ENCODE measurements around the gene LRMDA. TPM values are rescaled to one million over a fixed set of nuclear protein-coding genes. Genes with fewer than 3 reads are reported as not detected.

The LRMDA gene
- total RNA-seq, 4 donors from 2014 or later, result 1.4 to 23.1 (median 3.6) TPM

GRCh38 chr10:75392744-75393143 is 38.7 kb upstream of the LRMDA start:
- peaks cover 0 to 7% (median 0%) of the 10 kb centered on the region in 4 donors for H3K4me1 ChIP-seq
- no peak overlapping the region for H3K4me3 ChIP-seq
- no peaks in the 10 kb centered on the region for H3K27me3 ChIP-seq
- H3K27ac ChIP-seq, result no peak overlapping the region
- no peak for TF ChIP-seq CTCF (IDR thresholded peaks at IDR 0.05)
- TF ChIP-seq POLR2A (IDR thresholded peaks at IDR 0.05), result no peak
- no peaks in the 10 kb centered on the region for H3K9me3 ChIP-seq
- H3K36me3 ChIP-seq, result no peaks in the 10 kb centered on the region
- DNase-seq, result no peak

GRCh38 chr10:75394221-75394620 is 37.2 kb upstream of the LRMDA start:
- DNase-seq, result no peak
- no peak overlapping the region for H3K4me3 ChIP-seq

GRCh38 chr10:75395066-75395931 is 36.1 kb upstream of the LRMDA start:
- H3K36me3 ChIP-seq, result peaks cover 0 to 11% (median 0%) of the 10 kb centered on the region in 3 donors
- TF ChIP-seq CTCF (IDR thresholded peaks at IDR 0.05) (peak in 5 of 6 experiments; percentile 24 to 88 (median 86)), POLR2A (IDR thresholded peaks at IDR 0.05) (no peak)
- peak overlapping the region; percentile 32 to 79 (median 39) for H3K4me3 ChIP-seq
- DNase-seq, result peak in 2 of 3 donors; percentile 55 to 78
- peak overlapping the region; percentile 67 to 98 (median 76) for H3K27ac ChIP-seq
- H3K9me3 ChIP-seq, result no peaks in the 10 kb centered on the region
- no peaks in the 10 kb centered on the region for H3K27me3 ChIP-seq
- H3K4me1 ChIP-seq, result peaks cover 0 to 16% (median 0%) of the 10 kb centered on the region in 4 donors

More at GRCh38 chr10:75394221-75394620, 37.2 kb upstream of the LRMDA start:
- no peak overlapping the region for H3K27ac ChIP-seq
- TF ChIP-seq POLR2A (IDR thresholded peaks at IDR 0.05) (no peak), CTCF (IDR thresholded peaks at IDR 0.05) (no peak)
- H3K9me3 ChIP-seq, result no peaks in the 10 kb centered on the region
- H3K27me3 ChIP-seq, result no peaks in the 10 kb centered on the region
- H3K4me1 ChIP-seq, result peaks cover 0 to 11% (median 0%) of the 10 kb centered on the region in 4 donors
- H3K36me3 ChIP-seq, result peaks cover 0 to 8% (median 0%) of the 10 kb centered on the region in 3 donors

GRCh38 chr10:75395932-75396630 is 35.3 kb upstream of the LRMDA start:
- Histone ChIP-seq H3K4me1 (peaks cover 0 to 16% (median 2%) of the 10 kb centered on the region in 4 donors), H3K27ac (peak overlapping the region; percentile 67 to 98 (median 76)), H3K9me3 (no peaks in the 10 kb centered on the region), H3K36me3 (peaks cover 0 to 11% (median 0%) of the 10 kb centered on the region in 3 donors), H3K4me3 (peak overlapping the region; percentile 32 to 79 (median 39)), H3K27me3 (no peaks in the 10 kb centered on the region)
- no peak for TF ChIP-seq POLR2A (IDR thresholded peaks at IDR 0.05)
- TF ChIP-seq CTCF (IDR thresholded peaks at IDR 0.05), result no peak
- DNase-seq, result peak in 2 of 3 donors; percentile 49 to 58

- no peaks in the 10 kb centered on the region for H3K27me3 ChIP-seq
- peak in 1 of 3 donors; percentile 57 for DNase-seq
- no peaks in the 10 kb centered on the region for H3K9me3 ChIP-seq
- TF ChIP-seq POLR2A (IDR thresholded peaks at IDR 0.05), result no peak
- no peak for TF ChIP-seq CTCF (IDR thresholded peaks at IDR 0.05)
- H3K4me1 ChIP-seq, result peaks cover 0 to 16% (median 4%) of the 10 kb centered on the region in 4 donors
- peaks cover 0 to 11% (median 0%) of the 10 kb centered on the region in 3 donors for H3K36me3 ChIP-seq
- peak overlapping the region; percentile 32 to 79 (median 39) for H3K4me3 ChIP-seq
- peak overlapping the region; percentile 67 to 98 (median 76) for H3K27ac ChIP-seq
Measured at GRCh38 chr10:75396631-75397495, 34.6 kb upstream of the LRMDA start.
